Coronary artery (tissue), 2 donors: ENCODE measurements around the gene BAZ1B.
"Not testable (repeated sequence)": the region's sequence is repeated elsewhere in the genome, so short reads cannot be mapped to it uniquely, and the experiment has no call there.

Experiments used
- DNase-seq: peaks from one replicate; pipeline ENCODE4 v3.0.0-alpha.2; 2017; ENCODE audit warnings: low spot score
- H3K27ac ChIP-seq, 2 donors: fragments of 200-600 bp; sonication (generic); one replicate each; pipeline ENCODE4 v1.5.1; 2016 to 2019
- H3K4me3 ChIP-seq: fragments of 200-600 bp; sonication (generic); 2 replicates; pipeline ENCODE4 v1.5.1; 2016; ENCODE audit warnings: mild to moderate bottlenecking, moderate library complexity
- CTCF ChIP-seq: fragments of 200-600 bp; sonication (generic); IDR thresholded peaks from one replicate; pipeline ENCODE4 v1.5.1; 2019; ENCODE audit warnings: antibody characterized with exemption

Gene BAZ1B

GRCh38 chr7:73478549-73478948 is 43.5 kb downstream of the BAZ1B start:
- DNase-seq, result no peak
- TF ChIP-seq CTCF, result no peak
- H3K4me3 ChIP-seq, result no peak overlapping the region
- H3K27ac ChIP-seq, result no peak overlapping the region

GRCh38 chr7:73477376-73477775 is 44.7 kb downstream of the BAZ1B start:
- no peak for TF ChIP-seq CTCF
- no peak for DNase-seq

GRCh38 chr7:73470208-73470607 is 51.9 kb downstream of the BAZ1B start:
- H3K4me3 ChIP-seq, result no peak overlapping the region
- no peak overlapping the region for H3K27ac ChIP-seq
- DNase-seq, result no peak
- no peak for TF ChIP-seq CTCF

More at GRCh38 chr7:73477376-73477775, 44.7 kb downstream of the BAZ1B start:
- H3K4me3 ChIP-seq, result no peak overlapping the region
- H3K27ac ChIP-seq, result no peak overlapping the region

GRCh38 chr7:73467046-73467445 is 55.0 kb downstream of the BAZ1B start:
- H3K27ac ChIP-seq, DNase-seq, H3K4me3 ChIP-seq: not testable (repeated sequence)

- H3K27ac ChIP-seq, result no peak overlapping the region
- no peak for DNase-seq
- H3K4me3 ChIP-seq, result no peak overlapping the region
- no peak for TF ChIP-seq CTCF
These were observed 56.0 kb downstream of the BAZ1B start for GRCh38 chr7:73466112-73466511.

- no peak for TF ChIP-seq CTCF
- DNase-seq, result no peak
- no peak overlapping the region for H3K27ac ChIP-seq
- no peak overlapping the region for H3K4me3 ChIP-seq
These were observed 58.1 kb downstream of the BAZ1B start for GRCh38 chr7:73463966-73464365.

GRCh38 chr7:73463260-73463659 is 58.8 kb downstream of the BAZ1B start:
- TF ChIP-seq CTCF, result no peak
- H3K4me3 ChIP-seq, result no peak overlapping the region
- H3K27ac ChIP-seq, result no peak overlapping the region
- no peak for DNase-seq

- no peak overlapping the region for H3K4me3 ChIP-seq
- TF ChIP-seq CTCF, result no peak
- H3K27ac ChIP-seq, result no peak overlapping the region
- no peak for DNase-seq
These were observed 60.3 kb downstream of the BAZ1B start for GRCh38 chr7:73461782-73462285.
